ENCODE data around the gene SAXO1. TPM values are rescaled to one million over a fixed set of nuclear protein-coding genes. Genes with fewer than 3 reads are reported as not detected.

The SAXO1 gene
- total RNA-seq, 1 donor from 2014 or later, result not detected

- intact Hi-C loops (cut with DNase I), result no loop called here
- Histone ChIP-seq H3K27me3 (no peaks in the 10 kb centered on the region), H3K27ac (no peak overlapping the region), H3K4me3 (no peak overlapping the region), H3K4me1 (peaks cover 13% of the 10 kb centered on the region), H3K9me3 (no peaks in the 10 kb centered on the region), H3K36me3 (no peaks in the 10 kb centered on the region)
- no peak for DNase-seq (ENCODE audit: extremely low spot score in 2 of 2)
- TF ChIP-seq POLR2A (IDR thresholded peaks at IDR 0.05) (no peak), POLR2AphosphoS5 (IDR thresholded peaks at IDR 0.05; ENCODE audit: insufficient read depth in 1 of 2, low read depth in 1 of 2) (no peak)
- TF ChIP-seq, protein P1, sequence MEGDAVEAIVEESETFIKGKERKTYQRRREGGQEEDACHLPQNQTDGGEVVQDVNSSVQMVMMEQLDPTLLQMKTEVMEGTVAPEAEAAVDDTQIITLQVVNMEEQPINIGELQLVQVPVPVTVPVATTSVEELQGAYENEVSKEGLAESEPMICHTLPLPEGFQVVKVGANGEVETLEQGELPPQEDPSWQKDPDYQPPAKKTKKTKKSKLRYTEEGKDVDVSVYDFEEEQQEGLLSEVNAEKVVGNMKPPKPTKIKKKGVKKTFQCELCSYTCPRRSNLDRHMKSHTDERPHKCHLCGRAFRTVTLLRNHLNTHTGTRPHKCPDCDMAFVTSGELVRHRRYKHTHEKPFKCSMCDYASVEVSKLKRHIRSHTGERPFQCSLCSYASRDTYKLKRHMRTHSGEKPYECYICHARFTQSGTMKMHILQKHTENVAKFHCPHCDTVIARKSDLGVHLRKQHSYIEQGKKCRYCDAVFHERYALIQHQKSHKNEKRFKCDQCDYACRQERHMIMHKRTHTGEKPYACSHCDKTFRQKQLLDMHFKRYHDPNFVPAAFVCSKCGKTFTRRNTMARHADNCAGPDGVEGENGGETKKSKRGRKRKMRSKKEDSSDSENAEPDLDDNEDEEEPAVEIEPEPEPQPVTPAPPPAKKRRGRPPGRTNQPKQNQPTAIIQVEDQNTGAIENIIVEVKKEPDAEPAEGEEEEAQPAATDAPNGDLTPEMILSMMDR (IDR thresholded peaks at IDR 0.05), result no peak
Observed at GRCh38 chr9:18971909-18972308, 61.1 kb downstream of the SAXO1 start.

DNA sequence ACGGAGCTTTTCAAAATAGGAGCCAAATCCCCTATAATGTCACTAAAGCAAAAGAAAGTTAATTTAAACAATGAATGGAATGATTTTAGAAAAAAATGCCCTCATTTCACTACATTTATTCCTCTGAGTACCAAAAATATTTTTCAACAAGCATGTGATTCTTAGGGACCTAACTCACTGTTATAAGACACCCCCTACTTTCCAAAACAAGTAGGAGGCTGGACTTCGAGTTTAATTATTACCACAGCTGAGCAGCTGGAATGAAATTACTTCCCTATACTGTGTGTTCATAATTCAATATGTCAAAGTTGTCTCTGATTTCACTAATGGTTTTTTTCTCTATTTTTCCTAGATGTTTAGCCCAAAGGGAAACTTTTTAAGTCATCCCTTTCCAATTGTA is 61.6 kb downstream of the SAXO1 start:
- intact Hi-C loops (cut with DNase I), result no loop called here
- H3K36me3 ChIP-seq, result no peaks in the 10 kb centered on the region
- H3K27ac ChIP-seq, result no peak overlapping the region
- H3K27me3 ChIP-seq, result no peaks in the 10 kb centered on the region
- DNase-seq (ENCODE audit: extremely low spot score in 2 of 2), result no peak
- H3K4me3 ChIP-seq, result no peak overlapping the region
- TF ChIP-seq POLR2A (IDR thresholded peaks at IDR 0.05), result no peak
- TF ChIP-seq, protein P1 (IDR thresholded peaks at IDR 0.05), result no peak
- H3K4me1 ChIP-seq, result peaks cover 13% of the 10 kb centered on the region
- H3K9me3 ChIP-seq, result no peaks in the 10 kb centered on the region

DNA sequence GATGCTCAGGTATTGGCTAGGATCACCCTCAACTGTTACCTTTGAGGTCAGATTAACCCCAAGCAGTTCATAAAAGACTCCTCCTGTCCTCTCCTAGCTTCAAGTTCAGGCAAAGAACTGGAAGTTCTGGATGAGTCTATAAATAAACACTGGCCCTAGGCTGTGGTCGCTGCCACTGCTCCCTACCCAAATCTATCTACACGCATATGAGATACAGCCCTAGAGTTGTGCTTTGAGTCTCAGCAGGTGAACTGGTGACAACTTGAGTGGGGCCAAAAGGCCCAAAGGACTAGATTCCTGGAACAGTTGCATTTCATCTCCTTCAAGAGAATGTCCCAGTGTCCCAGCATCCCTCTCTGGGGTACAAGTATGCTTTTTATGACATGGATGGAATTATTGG is 62.6 kb downstream of the SAXO1 start:
- no peaks in the 10 kb centered on the region for H3K36me3 ChIP-seq
- TF ChIP-seq, protein P1 (IDR thresholded peaks at IDR 0.05), result no peak
- TF ChIP-seq POLR2AphosphoS5 (IDR thresholded peaks at IDR 0.05; ENCODE audit: insufficient read depth in 1 of 2, low read depth in 1 of 2) (no peak), POLR2A (IDR thresholded peaks at IDR 0.05) (no peak)
- H3K9me3 ChIP-seq, result no peaks in the 10 kb centered on the region
- H3K4me3 ChIP-seq, result no peak overlapping the region
- H3K27ac ChIP-seq, result no peak overlapping the region
- no peaks in the 10 kb centered on the region for H3K27me3 ChIP-seq
- intact Hi-C loops (cut with DNase I), result no loop called here
- peaks cover 5% of the 10 kb centered on the region for H3K4me1 ChIP-seq
- DNase-seq (ENCODE audit: extremely low spot score in 2 of 2), result no peak

DNA sequence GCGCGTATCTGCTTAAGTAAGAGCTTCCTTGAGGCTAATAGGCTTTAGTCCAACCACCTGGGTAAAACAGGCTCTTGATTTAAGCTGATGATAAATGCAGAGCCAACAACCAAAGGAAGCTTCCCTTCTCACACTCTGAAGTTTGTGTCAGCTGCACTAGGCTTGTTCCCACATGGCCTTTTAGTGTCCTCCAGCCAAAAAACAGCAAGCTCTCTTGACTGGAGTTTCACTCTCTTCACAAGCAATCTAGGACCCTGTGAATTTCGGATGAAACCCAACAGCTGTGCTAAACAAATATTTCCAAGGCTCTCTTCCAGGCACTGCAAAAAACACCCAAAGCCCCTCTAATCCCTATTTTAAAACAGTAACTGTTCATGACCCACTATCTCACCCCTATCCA is 63.9 kb downstream of the SAXO1 start:
- no peak overlapping the region for H3K4me3 ChIP-seq
- intact Hi-C loops (cut with DNase I), result no loop called here
- no peaks in the 10 kb centered on the region for H3K4me1 ChIP-seq
- H3K9me3 ChIP-seq, result no peaks in the 10 kb centered on the region
- DNase-seq (ENCODE audit: extremely low spot score in 2 of 2), result no peak
- no peaks in the 10 kb centered on the region for H3K36me3 ChIP-seq
- TF ChIP-seq, protein P1 (IDR thresholded peaks at IDR 0.05), result no peak
- TF ChIP-seq POLR2A (IDR thresholded peaks at IDR 0.05) (no peak), POLR2AphosphoS5 (IDR thresholded peaks at IDR 0.05; ENCODE audit: insufficient read depth in 1 of 2, low read depth in 1 of 2) (no peak)
- no peaks in the 10 kb centered on the region for H3K27me3 ChIP-seq
- no peak overlapping the region for H3K27ac ChIP-seq

DNA sequence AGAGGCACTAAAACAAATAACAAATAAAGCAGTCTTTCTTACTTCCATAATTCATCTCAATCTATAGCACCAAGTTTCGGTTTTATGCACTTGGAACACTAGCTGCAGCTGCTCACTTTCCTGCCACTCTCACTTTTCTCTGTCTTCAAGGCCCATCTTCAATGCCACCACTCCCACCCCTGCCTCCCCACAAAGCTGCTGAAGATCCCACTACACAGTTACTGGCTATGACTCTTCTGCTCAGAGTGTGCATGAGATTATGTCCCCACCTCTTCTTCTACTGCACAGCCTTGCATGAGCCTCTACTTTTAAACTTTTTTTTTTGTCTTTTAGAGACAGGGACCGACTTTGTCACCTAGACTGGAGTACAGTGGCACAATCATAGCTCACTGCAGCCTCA is 77.4 kb downstream of the SAXO1 start:
- H3K27me3 ChIP-seq, result no peaks in the 10 kb centered on the region
- DNase-seq (ENCODE audit: extremely low spot score in 2 of 2), result no peak
- no peaks in the 10 kb centered on the region for H3K9me3 ChIP-seq
- intact Hi-C loops (cut with DNase I), result no loop called here
- no peaks in the 10 kb centered on the region for H3K36me3 ChIP-seq
- H3K4me3 ChIP-seq, result no peak overlapping the region
- TF ChIP-seq POLR2AphosphoS5 (IDR thresholded peaks at IDR 0.05; ENCODE audit: insufficient read depth in 1 of 2, low read depth in 1 of 2) (no peak), POLR2A (IDR thresholded peaks at IDR 0.05) (no peak)
- TF ChIP-seq, protein P1 (IDR thresholded peaks at IDR 0.05), result no peak
- H3K4me1 ChIP-seq, result no peaks in the 10 kb centered on the region
- no peak overlapping the region for H3K27ac ChIP-seq

All from vagina (tissue), 2 donors.